ENCODE results near the gene KCNT1.

The KCNT1 gene

GRCh38 chr9:135726138-135726853 lies 24.3 kb downstream of the KCNT1 start:
- DNase-seq (ENCODE audit: low read depth in 3 of 3) = no peak

- no peak for DNase-seq (ENCODE audit: low read depth in 3 of 3)
Observed at GRCh38 chr9:135727257-135727875, 25.4 kb downstream of the KCNT1 start.

GRCh38 chr9:135728436-135729110 lies 26.6 kb downstream of the KCNT1 start:
- no peak for DNase-seq (ENCODE audit: low read depth in 3 of 3)

- no peak for DNase-seq (ENCODE audit: low read depth in 3 of 3)
Observed at GRCh38 chr9:135729480-135729879, 27.5 kb downstream of the KCNT1 start.

- DNase-seq (ENCODE audit: low read depth in 3 of 3) = no peak
Observed at GRCh38 chr9:135731454-135731853, 29.5 kb downstream of the KCNT1 start.

DNA sequence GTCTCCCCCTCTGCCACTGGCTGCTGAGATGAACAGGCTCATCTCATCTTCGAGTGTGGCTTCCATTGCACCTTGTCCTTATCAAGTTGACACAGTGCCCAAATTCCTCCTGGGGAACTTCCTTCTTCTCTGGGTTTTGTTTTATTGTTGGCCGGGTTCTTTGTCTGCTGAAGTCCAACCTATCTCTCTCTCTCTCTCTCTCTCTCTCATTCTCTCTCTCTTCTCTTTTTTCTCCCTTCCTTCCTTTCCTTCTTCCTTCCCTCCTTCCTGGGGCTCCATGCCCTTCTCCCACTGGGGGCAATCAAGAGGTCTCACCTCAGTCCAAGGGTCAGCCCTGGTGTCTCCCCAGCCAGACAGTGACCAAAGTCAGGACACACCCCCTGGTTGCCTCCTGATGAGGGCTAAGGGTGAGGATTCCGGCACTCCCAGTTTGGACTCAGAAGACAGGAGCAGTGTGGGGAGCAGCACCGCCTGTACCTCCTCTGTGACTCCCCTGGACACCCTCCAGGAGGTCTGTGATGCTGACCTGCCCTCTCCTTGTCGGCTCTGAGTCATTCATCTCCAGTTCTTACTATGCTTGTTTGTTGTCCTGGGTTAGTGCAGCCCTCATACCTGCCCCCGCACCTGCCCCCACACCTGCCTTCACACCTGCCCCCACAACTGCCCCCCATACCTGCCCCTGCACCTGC lies 30.7 kb downstream of the KCNT1 start:
- DNase-seq (ENCODE audit: low read depth in 3 of 3) = no peak

GRCh38 chr9:135734616-135735144 lies 32.7 kb downstream of the KCNT1 start:
- DNase-seq (ENCODE audit: low read depth in 3 of 3) = no peak

GRCh38 chr9:135736272-135736978 lies 34.4 kb downstream of the KCNT1 start:
- no peak for DNase-seq (ENCODE audit: low read depth in 3 of 3)

GRCh38 chr9:135736979-135737839 lies 35.2 kb downstream of the KCNT1 start:
- DNase-seq (ENCODE audit: low read depth in 3 of 3) = no peak

GRCh38 chr9:135737840-135738521 lies 36.0 kb downstream of the KCNT1 start:
- DNase-seq (ENCODE audit: low read depth in 3 of 3) = no peak

DNA sequence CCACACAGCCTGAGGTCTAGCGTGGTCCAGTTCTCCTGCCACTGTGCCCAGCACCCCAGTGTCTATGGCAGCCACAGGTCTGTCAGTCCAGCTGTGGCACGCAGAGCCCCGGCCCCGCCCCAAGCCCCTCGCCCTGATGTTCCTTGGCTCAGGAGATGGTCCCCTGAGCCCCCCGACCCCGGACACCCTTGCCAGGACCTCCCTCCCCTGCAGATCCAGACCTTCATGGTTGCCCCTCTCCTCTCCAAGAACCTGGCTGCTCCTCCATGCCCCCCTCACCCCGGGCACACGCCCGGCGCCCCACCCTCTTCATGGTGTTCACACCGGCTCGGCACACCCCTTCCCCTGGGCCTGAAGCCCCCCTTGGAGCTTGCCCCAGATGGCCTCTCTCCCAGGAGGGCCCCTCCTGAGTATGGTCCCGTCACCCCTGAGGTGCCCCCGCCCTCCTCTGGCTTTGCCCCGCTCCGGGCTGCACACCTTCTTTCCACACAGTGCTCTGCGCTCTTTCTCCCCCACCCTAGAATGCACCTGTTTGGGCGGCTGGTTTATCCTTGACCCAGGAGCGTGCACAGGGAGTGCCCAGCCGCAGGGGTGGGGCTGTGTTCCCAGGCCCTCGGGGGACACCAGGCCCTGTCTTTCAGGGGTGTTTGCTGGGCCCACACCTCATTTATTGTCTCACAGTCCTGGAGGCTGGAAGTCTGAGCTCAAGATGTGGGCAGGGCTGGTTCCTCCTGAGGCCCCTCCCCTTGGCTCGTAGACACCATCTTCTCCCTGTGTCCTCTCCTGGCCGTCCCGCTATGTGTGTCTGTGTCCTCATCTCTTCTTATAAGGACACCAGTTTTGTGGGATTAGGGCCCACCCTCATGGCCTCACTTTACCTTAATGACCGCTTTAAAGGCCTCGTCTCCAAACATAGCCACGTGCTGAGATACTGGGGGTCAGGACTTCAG lies 37.6 kb downstream of the KCNT1 start:
- DNase-seq (ENCODE audit: low read depth in 3 of 3) = no peak

DNA sequence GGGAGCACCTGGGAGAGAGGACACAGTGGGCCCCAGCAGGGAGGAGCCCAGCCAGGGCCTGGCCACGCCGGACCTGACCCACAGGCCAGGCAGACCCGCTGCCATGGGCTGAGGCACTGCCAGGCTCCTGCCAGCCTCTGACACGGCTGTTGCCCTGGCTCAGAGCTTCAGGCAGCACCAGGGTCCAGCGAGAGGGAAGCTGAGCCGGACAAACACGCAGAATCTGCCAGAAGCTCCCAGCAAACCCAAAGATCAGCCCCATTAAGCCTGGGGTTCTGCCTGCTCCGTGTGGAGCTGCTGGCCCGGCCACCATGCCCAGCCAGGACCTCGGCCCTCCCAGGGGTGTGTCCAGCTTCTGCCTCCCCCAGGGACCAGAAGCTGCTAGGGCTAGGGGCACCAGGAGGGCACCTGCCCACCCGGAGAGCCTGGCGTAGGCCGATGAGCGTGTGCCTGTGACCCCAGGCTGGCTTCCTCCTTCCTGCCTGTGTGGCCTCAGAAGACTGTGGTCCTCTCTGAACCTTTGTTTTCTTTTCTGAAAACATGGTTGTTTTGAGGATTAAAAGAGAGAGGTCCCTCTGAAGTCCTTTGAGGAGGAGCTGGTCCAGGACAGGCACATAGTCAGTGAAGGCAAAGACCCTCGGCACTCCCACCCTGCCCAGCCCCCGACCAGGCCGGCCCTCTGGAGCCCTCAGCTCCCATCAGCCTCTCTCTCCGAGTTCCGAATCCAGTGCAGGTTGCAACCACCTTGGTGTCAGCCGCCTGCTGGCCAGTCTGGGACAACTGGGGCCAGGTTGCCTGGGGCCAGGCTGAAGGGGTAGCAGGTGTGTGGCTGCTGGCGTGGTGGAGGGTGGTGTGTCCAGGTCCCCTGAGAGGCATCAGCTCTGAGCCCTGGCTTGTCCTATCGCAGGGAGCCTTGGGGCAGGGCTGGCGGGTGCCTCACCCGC lies 39.6 kb downstream of the KCNT1 start:
- DNase-seq (ENCODE audit: low read depth in 3 of 3) = no peak

DNA sequence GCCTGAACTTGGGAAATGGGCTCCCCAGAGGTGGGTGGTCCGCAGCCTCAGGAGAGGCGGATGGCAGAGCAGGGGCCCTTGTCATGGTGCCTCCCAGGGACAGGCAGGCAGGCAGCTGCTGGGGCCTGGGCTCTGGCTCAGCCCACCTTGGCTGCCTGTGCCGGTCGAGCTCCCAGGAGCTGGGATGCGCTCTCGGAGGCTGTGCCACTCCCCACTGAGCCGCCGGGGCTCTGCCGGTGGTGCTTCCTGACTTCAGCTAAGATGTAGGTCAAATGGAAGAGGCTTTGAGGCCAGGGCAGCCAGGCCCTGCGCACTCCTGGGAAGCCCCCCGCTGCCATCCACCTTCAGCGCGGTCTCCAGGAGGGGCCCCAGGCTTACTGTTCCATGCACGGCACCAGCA lies 41.0 kb downstream of the KCNT1 start:
- no peak for DNase-seq (ENCODE audit: low read depth in 3 of 3)

GRCh38 chr9:135743546-135744332 lies 41.8 kb downstream of the KCNT1 start:
- no peak for DNase-seq (ENCODE audit: low read depth in 3 of 3)

DNA sequence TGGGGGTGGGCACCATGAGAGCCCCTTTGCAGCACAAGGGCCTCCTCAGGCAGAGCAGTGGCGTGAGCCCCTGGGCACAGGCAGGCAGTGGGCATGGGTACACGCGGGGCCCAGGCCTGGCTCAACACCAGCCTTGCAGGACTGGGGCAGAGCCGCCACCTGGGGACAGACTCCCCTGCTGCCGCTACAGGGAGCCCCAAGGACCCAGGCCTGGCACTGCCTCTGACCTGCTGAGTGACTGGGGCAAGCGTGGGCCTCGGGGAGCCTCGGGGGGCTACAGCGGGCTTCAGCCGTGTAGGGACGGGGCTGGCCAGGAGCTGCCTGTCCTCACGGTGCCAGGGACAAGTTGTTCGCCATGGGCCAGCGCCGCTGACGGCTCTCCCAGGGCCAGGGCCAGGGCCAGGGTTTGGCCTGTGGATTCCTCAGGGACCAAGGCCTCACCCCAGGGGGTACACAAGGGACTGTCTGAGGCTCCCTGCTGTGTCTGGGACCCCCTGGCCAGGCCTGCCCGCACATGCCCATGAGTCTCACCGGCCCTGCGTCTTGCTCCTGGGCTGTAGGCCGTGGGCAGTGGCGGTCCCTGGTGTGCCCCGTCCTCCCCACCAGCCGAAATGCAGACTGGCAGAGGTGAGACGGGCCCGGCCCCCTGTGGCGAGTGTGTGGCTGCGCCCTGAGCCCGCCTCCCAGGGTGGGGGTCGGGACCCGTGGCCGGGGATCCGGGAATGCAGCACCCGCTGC lies 42.5 kb downstream of the KCNT1 start:
- no peak for DNase-seq (ENCODE audit: low read depth in 3 of 3)

- no peak for DNase-seq (ENCODE audit: low read depth in 3 of 3)
Observed at GRCh38 chr9:135745189-135745588, 43.2 kb downstream of the KCNT1 start.

All from stimulated activated CD4-positive, alpha-beta T cell treated with anti-CD3 and anti-CD28 coated beads, TNF-alpha, amount 100 ng/mL, for 24 hours (primary cell).